Ishikawa (cell line): ENCODE results near the gene EMC9.

Experiments
- NFIC ChIP-seq: IDR thresholded peaks from 2 replicates; pipeline ENCODE4 v1.6.1; 2012
- RAD21 ChIP-seq: IDR thresholded peaks from 2 replicates; pipeline ENCODE4 v1.6.1; 2012; ENCODE audit warnings: low read depth
- TAF1 ChIP-seq: IDR thresholded peaks from 2 replicates; pipeline ENCODE4 v1.6.1; 2012; ENCODE audit warnings: low read depth, mild to moderate bottlenecking
- TF ChIP-seq, protein P1 (sequence below): IDR thresholded peaks from 2 replicates; pipeline ENCODE4 v1.6.1; 2012
- TF ChIP-seq, protein P2 (sequence below): IDR thresholded peaks from 2 replicates; pipeline ENCODE4 v1.6.1; 2012; ENCODE audit warnings: low read depth, mild to moderate bottlenecking
- TF ChIP-seq, protein P3 (sequence below): IDR thresholded peaks from 2 replicates; pipeline ENCODE4 v1.6.1; 2012

DNA sequence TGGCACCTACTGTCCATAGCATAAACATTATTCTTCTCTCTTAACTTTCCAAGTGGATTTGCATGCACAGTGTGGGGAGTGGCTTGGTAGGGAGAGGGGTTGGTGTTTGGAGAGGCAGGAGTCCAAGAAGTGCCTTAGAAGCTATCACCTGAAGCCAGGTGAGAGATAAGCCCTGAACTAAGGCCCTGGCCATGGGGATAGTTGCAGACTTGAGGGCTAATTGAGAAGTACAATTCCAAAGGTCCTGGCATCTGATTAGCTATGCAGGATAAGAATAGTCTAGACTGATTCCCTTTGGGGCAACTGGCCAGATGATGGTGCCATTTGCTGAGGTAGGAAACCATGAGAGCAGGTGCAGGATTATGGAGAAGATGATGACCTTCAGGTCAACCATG, 49.3 kb downstream of the EMC9 start:
- TF ChIP-seq, protein P1, sequence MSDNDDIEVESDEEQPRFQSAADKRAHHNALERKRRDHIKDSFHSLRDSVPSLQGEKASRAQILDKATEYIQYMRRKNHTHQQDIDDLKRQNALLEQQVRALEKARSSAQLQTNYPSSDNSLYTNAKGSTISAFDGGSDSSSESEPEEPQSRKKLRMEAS: no peak
- TF ChIP-seq NFIC (no peak), RAD21 (no peak), TAF1 (no peak)
- TF ChIP-seq, protein P2, sequence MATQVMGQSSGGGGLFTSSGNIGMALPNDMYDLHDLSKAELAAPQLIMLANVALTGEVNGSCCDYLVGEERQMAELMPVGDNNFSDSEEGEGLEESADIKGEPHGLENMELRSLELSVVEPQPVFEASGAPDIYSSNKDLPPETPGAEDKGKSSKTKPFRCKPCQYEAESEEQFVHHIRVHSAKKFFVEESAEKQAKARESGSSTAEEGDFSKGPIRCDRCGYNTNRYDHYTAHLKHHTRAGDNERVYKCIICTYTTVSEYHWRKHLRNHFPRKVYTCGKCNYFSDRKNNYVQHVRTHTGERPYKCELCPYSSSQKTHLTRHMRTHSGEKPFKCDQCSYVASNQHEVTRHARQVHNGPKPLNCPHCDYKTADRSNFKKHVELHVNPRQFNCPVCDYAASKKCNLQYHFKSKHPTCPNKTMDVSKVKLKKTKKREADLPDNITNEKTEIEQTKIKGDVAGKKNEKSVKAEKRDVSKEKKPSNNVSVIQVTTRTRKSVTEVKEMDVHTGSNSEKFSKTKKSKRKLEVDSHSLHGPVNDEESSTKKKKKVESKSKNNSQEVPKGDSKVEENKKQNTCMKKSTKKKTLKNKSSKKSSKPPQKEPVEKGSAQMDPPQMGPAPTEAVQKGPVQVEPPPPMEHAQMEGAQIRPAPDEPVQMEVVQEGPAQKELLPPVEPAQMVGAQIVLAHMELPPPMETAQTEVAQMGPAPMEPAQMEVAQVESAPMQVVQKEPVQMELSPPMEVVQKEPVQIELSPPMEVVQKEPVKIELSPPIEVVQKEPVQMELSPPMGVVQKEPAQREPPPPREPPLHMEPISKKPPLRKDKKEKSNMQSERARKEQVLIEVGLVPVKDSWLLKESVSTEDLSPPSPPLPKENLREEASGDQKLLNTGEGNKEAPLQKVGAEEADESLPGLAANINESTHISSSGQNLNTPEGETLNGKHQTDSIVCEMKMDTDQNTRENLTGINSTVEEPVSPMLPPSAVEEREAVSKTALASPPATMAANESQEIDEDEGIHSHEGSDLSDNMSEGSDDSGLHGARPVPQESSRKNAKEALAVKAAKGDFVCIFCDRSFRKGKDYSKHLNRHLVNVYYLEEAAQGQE: no peak
- TF ChIP-seq, protein P3, sequence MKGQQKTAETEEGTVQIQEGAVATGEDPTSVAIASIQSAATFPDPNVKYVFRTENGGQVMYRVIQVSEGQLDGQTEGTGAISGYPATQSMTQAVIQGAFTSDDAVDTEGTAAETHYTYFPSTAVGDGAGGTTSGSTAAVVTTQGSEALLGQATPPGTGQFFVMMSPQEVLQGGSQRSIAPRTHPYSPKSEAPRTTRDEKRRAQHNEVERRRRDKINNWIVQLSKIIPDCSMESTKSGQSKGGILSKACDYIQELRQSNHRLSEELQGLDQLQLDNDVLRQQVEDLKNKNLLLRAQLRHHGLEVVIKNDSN: no peak
